SK-N-SH treated with all-trans-retinoic acid at 6 μM for 48 hours (cell line): Measurements from ENCODE around the gene AFDN.

Experiments used
- ARNTL ChIP-seq: fragments of 450-650 bp; formaldehyde crosslinking; IDR thresholded peaks from 2 replicates; pipeline ENCODE4 v1.5.0; 2020; ENCODE audit warnings: low read depth, mild to moderate bottlenecking, moderate library complexity, borderline replicate concordance
- CSRNP3 ChIP-seq: fragments of 250-450 bp; sonication (Bioruptor Pico); IDR thresholded peaks from 2 replicates; pipeline ENCODE4 v1.5.1; 2021; ENCODE audit warnings: mild to moderate bottlenecking, moderate library complexity
- ESRRG ChIP-seq: fragments of 250-450 bp; sonication (Bioruptor Pico); IDR thresholded peaks from 2 replicates; pipeline ENCODE4 v1.6.1; 2021; ENCODE audit warnings: mild to moderate bottlenecking
- GLIS3 ChIP-seq: fragments of 250-450 bp; sonication (Bioruptor Pico); IDR thresholded peaks from 2 replicates; pipeline ENCODE4 v1.5.0; 2020; ENCODE audit warnings: mild to moderate bottlenecking, moderate library complexity
- ISL1 ChIP-seq: fragments of 250-450 bp; sonication (Bioruptor Pico); IDR thresholded peaks from 2 replicates; pipeline ENCODE4 v2.1.2; 2022; ENCODE audit warnings: mild to moderate bottlenecking, moderate library complexity
- OSR1 ChIP-seq: fragments of 250-450 bp; sonication (Bioruptor Pico); IDR thresholded peaks from 2 replicates; pipeline ENCODE4 v1.8.0; 2022; ENCODE audit warnings: moderate library complexity, mild to moderate bottlenecking, inconsistent platforms
- PATZ1 ChIP-seq: fragments of 250-450 bp; sonication (Bioruptor Pico); IDR thresholded peaks from 2 replicates; pipeline ENCODE4 v1.8.0; 2020; ENCODE audit warnings: mild to moderate bottlenecking, moderate library complexity, borderline replicate concordance
- SNAI2 ChIP-seq: fragments of 250-450 bp; sonication (Bioruptor Pico); IDR thresholded peaks from 2 replicates; pipeline ENCODE4 v1.5.0; 2020; ENCODE audit warnings: mild to moderate bottlenecking, moderate library complexity
- ZFP3 ChIP-seq: fragments of 250-450 bp; sonication (Bioruptor Pico); IDR thresholded peaks from 2 replicates; pipeline ENCODE4 v1.5.0; 2020; ENCODE audit warnings: mild to moderate bottlenecking, moderate library complexity
- ZFP30 ChIP-seq: fragments of 450-650 bp; formaldehyde crosslinking; IDR thresholded peaks from 2 replicates; pipeline ENCODE4 v1.5.0; 2022; ENCODE audit warnings: mild to moderate bottlenecking, moderate library complexity
- ZNF70 ChIP-seq: fragments of 450-650 bp; formaldehyde crosslinking; IDR thresholded peaks from 2 replicates; pipeline ENCODE4 v1.5.0; 2020; ENCODE audit warnings: mild to moderate bottlenecking, moderate library complexity
- ZNF8 ChIP-seq: fragments of 450-650 bp; formaldehyde crosslinking; IDR thresholded peaks from 2 replicates; pipeline ENCODE4 v1.5.0; 2020; ENCODE audit warnings: mild to moderate bottlenecking, moderate library complexity

GRCh38 chr6:167981916-167982462 is 155.3 kb downstream of the AFDN start:
- TF ChIP-seq ZFP3 (CRISPR knock-in tag), result no peak
- TF ChIP-seq ZNF8 (CRISPR knock-in tag), result no peak
- no peak for TF ChIP-seq PATZ1 (CRISPR knock-in tag)
- TF ChIP-seq ESRRG (CRISPR knock-in tag), result no peak
- no peak for TF ChIP-seq ARNTL (CRISPR knock-in tag)
- no peak for TF ChIP-seq SNAI2 (CRISPR knock-in tag)
- TF ChIP-seq ZFP30 (CRISPR knock-in tag), result no peak
- TF ChIP-seq OSR1 (CRISPR knock-in tag), result no peak
- TF ChIP-seq ZNF70 (CRISPR knock-in tag), result no peak
- no peak for TF ChIP-seq GLIS3 (CRISPR knock-in tag)
- TF ChIP-seq ISL1 (CRISPR knock-in tag), result no peak
- no peak for TF ChIP-seq CSRNP3 (CRISPR knock-in tag)
